ENCODE data around the gene GPR84. TPM values are rescaled to one million over a fixed set of nuclear protein-coding genes. Genes with fewer than 3 reads are reported as not detected.

Gene GPR84
- total and polyA plus RNA-seq, 2 of the 8 experiments (the other 6 are each of a cell fraction or from before 2014, with no cell fraction given), result 0.09 TPM; not detected in 1

GRCh38 chr12:54349679-54350078 is 14.6 kb downstream of the GPR84 start:
- no peak overlapping the region for H3K4me2 ChIP-seq (ENCODE audit: insufficient read depth in 1 of 2, low read depth in 2 of 2, low read length in 2 of 2)
- no peak overlapping the region; a peak in 1 of 7 replicates for H3K9ac ChIP-seq (replicated peaks in 1 of 4; ENCODE audit: extremely low read depth in 1 of 4, low read depth in 3 of 4, low read length in 3 of 4)
- H2BK12ac ChIP-seq (ENCODE audit: low read depth, low read length), result no peak overlapping the region
- no peak overlapping the region for H3K18ac ChIP-seq (ENCODE audit: extremely low read depth, low read length)
- no peak overlapping the region for H3K23ac ChIP-seq (ENCODE audit: insufficient read length)
- peaks cover 17 to 45% (median 20%) of the 10 kb centered on the region in 4 experiments for H3K4me1 ChIP-seq (replicated peaks in 1 of 4; ENCODE audit: control insufficient read depth in 3 of 4, insufficient read depth in 4 of 4, low read length in 3 of 4)
- H2BK5ac ChIP-seq (ENCODE audit: low read depth, low read length), result no peak overlapping the region
- H2AFZ ChIP-seq (ENCODE audit: low read length), result no peak overlapping the region
- no peak overlapping the region for H3K4me3 ChIP-seq (ENCODE audit: extremely low read depth in 1 of 4, insufficient read depth in 2 of 4, low read depth in 3 of 4, low read length in 4 of 4)
- peaks cover 2 to 34% (median 20%) of the 10 kb centered on the region in 4 experiments; a peak in 7 of 8 replicates for H3K36me3 ChIP-seq (ENCODE audit: control insufficient read depth in 2 of 4, insufficient read depth in 4 of 4, low read length in 3 of 4)
- CTCF ChIA-PET (ENCODE audit: partially characterized antibody), result interaction anchor here (0.6 to 6.2 kb wide), 11 partner anchors 8 to 129 kb away, joined by 3 to 121 read pairs (median 17); no protein-coding TSS in a partner anchor
- H2BK20ac ChIP-seq (ENCODE audit: low read length), result no peak overlapping the region
- DNase-seq (ENCODE audit: low read depth in 1 of 2, low spot score in 2 of 2) (no peak), FAIRE-seq (no peak)
- no peak overlapping the region for H3K14ac ChIP-seq (ENCODE audit: insufficient read length)
- no peak overlapping the region for H2BK15ac ChIP-seq (ENCODE audit: low read length)
- H2AK5ac ChIP-seq (ENCODE audit: low read depth, low read length), result no peak overlapping the region
- no peaks in the 10 kb centered on the region for H3K79me2 ChIP-seq (ENCODE audit: control insufficient read depth in 1 of 2, insufficient read depth in 2 of 2, low read length in 2 of 2)
- H4K8ac ChIP-seq (ENCODE audit: extremely low read depth, insufficient read depth, low read length), result no peak overlapping the region
- POLR2A ChIA-PET (ENCODE audit: partially characterized antibody), result interaction anchor here (1.3 to 6.3 kb wide), 8 partner anchors 8 to 91 kb away, joined by 3 to 74 read pairs (median 22); partner anchors contain the start of genes CBX5, COPZ1 and HNRNPA1
- no peak overlapping the region for H3K27ac ChIP-seq (ENCODE audit: low read depth, low read length)
- H4K5ac ChIP-seq (ENCODE audit: insufficient read length, low read depth, low read length), result no peak overlapping the region
- no peaks in the 10 kb centered on the region for H3K9me3 ChIP-seq (ENCODE audit: insufficient read depth in 2 of 2, low read depth in 1 of 2, low read length in 1 of 2)
- peaks cover 0 to 9% (median 4%) of the 10 kb centered on the region in 4 experiments; a peak in 3 of 7 replicates for H3K27me3 ChIP-seq (replicated peaks in 1 of 4; ENCODE audit: control insufficient read depth in 3 of 4, extremely low read depth in 1 of 4, insufficient read depth in 3 of 4, low read length in 3 of 4)
- H2BK120ac ChIP-seq (replicated peaks; ENCODE audit: low read depth, low read length), result no peak overlapping the region
- H3K23me2 ChIP-seq (ENCODE audit: low read depth, low read length), result peaks cover 3% of the 10 kb centered on the region
- H4K91ac ChIP-seq (replicated peaks; ENCODE audit: insufficient read length, low read length), result no peak overlapping the region
- no peaks in the 10 kb centered on the region for H3K79me1 ChIP-seq (ENCODE audit: low read depth, low read length)
- no peak overlapping the region for H3K56ac ChIP-seq (replicated peaks; ENCODE audit: insufficient read length, low read depth, low read length)
- H4K20me1 ChIP-seq (replicated peaks in 1 of 2; ENCODE audit: control insufficient read depth in 1 of 2, insufficient read depth in 2 of 2, low read length in 2 of 2), result no peaks in the 10 kb centered on the region
- H3K4ac ChIP-seq (replicated peaks; ENCODE audit: insufficient read length, low read depth, low read length), result no peak overlapping the region
- TF ChIP-seq GABPA (IDR thresholded peaks at IDR 0.05; ENCODE audit: borderline replicate concordance, insufficient read depth, low read length), result no peak
- no peak for TF ChIP-seq CBX5 (IDR thresholded peaks at IDR 0.05; ENCODE audit: low read depth, low read length)
- no peak for TF ChIP-seq HDAC6 (IDR thresholded peaks at IDR 0.05; ENCODE audit: low read depth, low read length)
- no peak for TF ChIP-seq EGR1 (IDR thresholded peaks at IDR 0.05; ENCODE audit: borderline replicate concordance, low read depth, low read length)
- TF ChIP-seq SP1 (IDR thresholded peaks at IDR 0.05; ENCODE audit: low read depth, low read length), result no peak
- no peak for TF ChIP-seq POLR2AphosphoS5 (IDR thresholded peaks at IDR 0.05; ENCODE audit: low read depth, low read length)
- no peak for TF ChIP-seq POU5F1 (IDR thresholded peaks at IDR 0.05; ENCODE audit: low read depth, low read length)
- no peak for TF ChIP-seq KDM4A (IDR thresholded peaks at IDR 0.05; ENCODE audit: low read depth, low read length, severe bottlenecking)
- no peak for TF ChIP-seq RFX5 (IDR thresholded peaks at IDR 0.05; ENCODE audit: borderline replicate concordance, low read depth, low read length)
- no peak for TF ChIP-seq JUND (IDR thresholded peaks at IDR 0.05; ENCODE audit: low read length)
- TF ChIP-seq CHD2 (IDR thresholded peaks at IDR 0.05; ENCODE audit: low read length), result no peak
- no peak for TF ChIP-seq RNF2 (IDR thresholded peaks at IDR 0.05; ENCODE audit: borderline replicate concordance, low read depth, low read length, missing control alignments, poor library complexity, severe bottlenecking)
- no peak for TF ChIP-seq NANOG (IDR thresholded peaks at IDR 0.05; ENCODE audit: insufficient read depth, low read depth, low read length, poor library complexity, severe bottlenecking)
- TF ChIP-seq SRF (IDR thresholded peaks at IDR 0.05; ENCODE audit: low read depth, low read length), result no peak
- no peak for TF ChIP-seq TBP (IDR thresholded peaks at IDR 0.05; ENCODE audit: low read depth, low read length)

Measured in H1 (cell line).